ENCODE measurements around the gene TRANK1.

GRCh38 chr3:36909666-36910065 lies 35.2 kb downstream of the TRANK1 start:
- TF ChIP-seq SP1 (IDR thresholded peaks at IDR 0.05; ENCODE audit: low read depth, low read length) (no peak), TEAD4 (IDR thresholded peaks at IDR 0.05; ENCODE audit: low read depth, low read length) (no peak), KDM1A (IDR thresholded peaks at IDR 0.05; ENCODE audit: borderline replicate concordance, low read length) (no peak), GTF2F1 (IDR thresholded peaks at IDR 0.05; ENCODE audit: borderline replicate concordance, low read depth, low read length) (no peak), CEBPB (IDR thresholded peaks at IDR 0.05; ENCODE audit: low read depth, low read length) (no peak), SIN3A (conservative IDR thresholded peaks at IDR 0.05 in 1 of 2, IDR thresholded peaks at IDR 0.05 in 1 of 2; ENCODE audit: low read depth in 1 of 2, low read length in 2 of 2) (no peak), CTCF (IDR thresholded peaks at IDR 0.05; ENCODE audit: control extremely low read depth in 1 of 3, insufficient read depth in 1 of 3, low read depth in 1 of 3, low read length in 3 of 3) (no peak), EP300 (IDR thresholded peaks at IDR 0.05; ENCODE audit: borderline replicate concordance in 1 of 2, low read depth in 2 of 2, low read length in 2 of 2) (no peak), ATF2 (IDR thresholded peaks at IDR 0.05; ENCODE audit: low read length) (no peak), CREB1 (IDR thresholded peaks at IDR 0.05) (no peak), PHF8 (conservative IDR thresholded peaks at IDR 0.05; ENCODE audit: low read depth, low read length) (no peak)

Data from H1 (cell line).